IPS DF 4.7 (cell line): ENCODE results near the gene TMEM17.

Experiments
- DNase-seq: peaks from one replicate; pipeline ENCODE4 v3.0.0-alpha.2; 2013; ENCODE audit warnings: low spot score; ENCODE audit errors: extremely low read depth

Gene TMEM17

DNA sequence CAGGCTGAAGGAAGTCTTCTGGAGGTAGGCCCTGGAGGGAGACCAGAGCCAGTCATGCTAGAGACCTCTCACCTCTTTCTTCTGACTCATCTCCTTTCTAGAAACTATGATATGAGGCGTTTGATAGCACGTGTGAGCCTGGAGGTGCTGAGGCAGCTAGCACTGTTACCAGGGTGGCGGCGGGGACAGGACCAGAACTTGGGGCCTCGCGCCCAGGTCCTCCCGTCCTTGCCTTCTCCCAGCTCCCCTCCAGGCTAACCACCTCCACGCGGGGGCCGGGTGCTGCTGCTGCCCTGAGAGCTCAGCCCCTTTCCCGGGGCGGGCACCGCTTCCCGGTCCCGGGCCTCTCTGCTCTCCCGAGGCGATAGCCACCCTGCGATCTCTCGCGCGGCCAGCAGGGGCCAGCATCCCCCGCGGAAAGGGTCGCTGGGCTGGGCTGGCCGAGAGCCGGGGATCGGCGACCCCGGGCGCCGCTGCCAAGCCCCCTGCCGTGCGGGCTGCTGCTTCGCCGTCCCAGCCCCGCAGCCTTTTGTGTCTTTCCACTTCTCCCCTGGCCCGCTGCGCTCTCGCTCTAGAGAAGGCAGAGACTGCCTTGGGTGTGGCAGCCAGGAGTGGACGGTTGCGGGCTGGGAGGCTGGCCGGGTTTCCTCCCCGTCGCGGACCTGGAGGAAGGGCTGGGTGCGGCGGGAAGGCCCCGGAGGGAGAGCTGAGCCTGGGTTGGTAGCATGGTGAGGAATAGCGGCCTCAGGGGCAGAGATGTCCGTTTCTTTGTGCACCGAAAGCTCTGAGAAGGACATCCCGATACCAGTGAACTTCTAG, 49.1 kb downstream of the TMEM17 start:
- no peak for DNase-seq

DNA sequence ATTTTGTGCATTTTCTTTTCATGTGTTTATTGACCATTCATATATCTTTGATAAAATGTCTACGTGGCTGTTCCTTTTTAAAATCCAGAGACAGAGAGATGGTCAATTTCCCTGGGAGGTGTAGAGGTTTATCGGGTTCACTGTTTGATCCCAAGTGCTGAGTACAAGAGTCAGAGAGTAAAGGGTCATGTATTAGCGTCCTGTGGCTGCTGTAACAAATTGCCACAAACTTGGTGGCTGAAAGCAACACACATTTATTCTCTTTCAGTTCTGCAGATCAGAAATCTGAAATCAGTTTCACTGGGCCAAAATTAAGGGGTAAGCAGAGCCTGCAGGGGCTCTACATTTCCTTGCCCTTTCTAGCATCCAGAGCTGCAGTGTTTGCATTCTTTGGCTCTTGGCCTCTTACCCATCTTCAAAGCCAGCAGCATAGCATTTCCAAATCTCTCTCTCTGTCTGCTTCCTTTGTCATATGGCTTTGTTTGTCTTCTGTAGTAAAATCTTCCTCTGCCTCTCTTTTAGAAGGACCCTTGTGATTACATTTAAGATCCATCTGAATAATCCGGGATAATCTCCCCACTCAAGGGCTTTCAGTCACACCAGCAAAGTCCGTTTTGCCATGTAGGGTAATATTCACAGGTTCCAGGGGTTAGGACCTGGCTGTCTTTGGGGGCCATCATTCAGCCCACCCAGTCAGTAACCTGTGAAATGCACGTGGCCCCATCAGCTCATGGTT, 49.9 kb downstream of the TMEM17 start:
- no peak for DNase-seq

DNA sequence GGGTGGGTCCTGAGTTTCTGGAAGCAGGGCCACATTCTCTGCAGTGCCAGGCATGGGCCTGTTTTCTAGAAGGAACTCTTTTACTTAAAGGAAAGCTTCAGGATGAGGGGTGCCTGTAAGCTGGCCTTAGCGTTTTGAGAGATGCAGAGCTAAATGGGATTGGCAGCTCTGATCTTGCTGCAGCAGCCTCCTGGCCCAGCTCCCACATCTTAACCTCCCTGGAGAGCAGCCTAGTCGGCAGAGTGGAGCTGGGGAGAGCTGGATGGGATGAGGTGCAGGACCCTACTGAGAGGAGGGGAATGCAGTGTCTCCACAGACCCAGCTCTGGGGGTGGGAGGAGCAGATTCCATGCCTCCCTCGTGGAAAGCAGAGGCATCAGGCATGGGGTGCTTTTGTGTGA, 52.0 kb downstream of the TMEM17 start:
- DNase-seq = no peak

DNA sequence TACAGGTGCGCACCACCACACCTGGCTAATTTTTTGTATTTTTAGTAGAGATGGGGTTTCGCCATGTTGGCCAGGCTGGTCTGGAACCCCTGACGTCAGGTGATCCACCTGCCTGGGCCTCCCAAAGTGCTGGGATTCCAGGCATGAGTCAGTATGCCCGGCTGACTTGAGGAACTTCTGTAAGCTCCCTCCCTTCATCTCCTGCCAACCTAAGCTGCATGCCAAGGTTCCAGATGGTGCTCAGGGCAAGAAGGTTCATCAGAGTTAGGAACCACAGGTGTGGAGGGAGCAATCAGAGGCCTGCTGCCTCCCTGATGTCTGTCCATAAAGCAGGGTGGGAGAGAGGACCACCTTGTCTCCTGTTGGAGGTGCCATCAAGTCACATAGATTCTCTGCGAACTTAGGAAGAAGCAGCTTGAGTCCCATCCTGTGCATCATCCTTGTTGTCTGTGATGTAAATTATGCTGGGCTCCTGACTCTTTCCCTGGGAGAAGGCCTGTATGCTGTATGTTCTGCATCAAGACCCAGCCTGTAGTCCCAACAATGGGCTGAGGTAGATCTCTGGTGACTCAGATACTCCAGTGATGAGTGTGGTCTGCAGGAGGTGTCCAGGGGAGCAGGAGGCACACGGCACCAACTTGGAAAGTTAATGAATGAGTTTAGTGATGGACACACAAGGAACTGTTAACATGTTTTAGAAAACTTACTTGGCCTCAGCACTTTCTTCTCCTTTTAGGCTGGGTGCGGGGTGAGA, 53.1 kb downstream of the TMEM17 start:
- no peak for DNase-seq

DNA sequence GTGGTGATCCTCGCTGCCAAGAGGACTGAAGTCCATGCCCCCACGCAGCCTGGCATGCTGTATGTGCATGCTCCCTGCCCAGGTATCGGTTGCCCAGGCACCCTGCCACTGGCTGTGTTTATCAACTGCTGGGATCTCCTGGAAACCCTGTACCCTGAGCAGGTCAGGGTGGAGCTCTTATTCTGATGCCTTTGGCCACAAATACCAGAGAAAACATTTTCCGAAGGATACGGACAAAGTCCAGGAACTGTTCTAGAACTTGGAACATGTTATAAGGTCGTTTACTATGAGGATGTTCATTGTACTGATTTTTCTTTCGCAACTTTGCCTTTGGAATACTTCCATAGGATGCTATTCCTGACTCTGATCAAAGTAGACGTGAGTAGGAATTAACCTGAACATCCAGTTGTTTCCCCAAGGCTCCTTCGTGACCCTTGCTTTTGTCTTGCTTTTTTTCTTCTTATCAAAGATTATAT, 55.2 kb downstream of the TMEM17 start:
- no peak for DNase-seq
